ENCODE measurements around the gene HLTF. TPM values are rescaled to one million over a fixed set of nuclear protein-coding genes. Genes with fewer than 3 reads are reported as not detected.
A peak's percentile ranks its signal among the peaks of the same experiment; 100 is the strongest.
"Not testable (repeated sequence)": the region's sequence is repeated elsewhere in the genome, so short reads cannot be mapped to it uniquely, and the experiment has no call there.

HLTF gene
- total and polyA plus RNA-seq, 11 donors = 4.0 to 39.4 (median 19.2) TPM

- H3K27me3 ChIP-seq = no peaks in the 10 kb centered on the region
- no peak overlapping the region for H3K4me3 ChIP-seq
- DNase-seq = no peak
- H3K27ac ChIP-seq = no peak overlapping the region
- H3K36me3 ChIP-seq = no peaks in the 10 kb centered on the region
- WGBS, 4 donors = 11 to 51% (median 23%) methylated on average over 1 of the region's 1 CpG
- H3K4me1 ChIP-seq = peaks cover 0 to 10% (median 0%) of the 10 kb centered on the region in 12 donors
- no peak for TF ChIP-seq POLR2A (IDR thresholded peaks at IDR 0.05)
- no peak for TF ChIP-seq CTCF (IDR thresholded peaks at IDR 0.05)
- ATAC-seq = peak in 1 of 4 donors; percentile 65
- no peaks in the 10 kb centered on the region for H3K9me3 ChIP-seq
- intact Hi-C loops (cut with DNase I) = loop anchor here in 3 of 10 donors (10.0 kb wide), 3 partner anchors 160 to 660 kb away; no protein-coding TSS in a partner anchor
Measured at GRCh38 chr3:149114458-149114857, 28.1 kb upstream of the HLTF start.

GRCh38 chr3:149104484-149104883 is 18.2 kb upstream of the HLTF start:
- Histone ChIP-seq H3K27ac (no peak overlapping the region), H3K4me3 (no peak overlapping the region), H3K4me1 (no peaks in the 10 kb centered on the region), H3K36me3 (no peaks in the 10 kb centered on the region), H3K27me3 (no peaks in the 10 kb centered on the region), H3K9me3 (peaks cover 0 to 19% (median 0%) of the 10 kb centered on the region in 12 donors)
- ATAC-seq = no peak
- TF ChIP-seq CTCF (IDR thresholded peaks at IDR 0.05) (no peak), POLR2A (IDR thresholded peaks at IDR 0.05) (no peak)
- intact Hi-C loops (cut with DNase I) = no loop called here
- DNase-seq = no peak
- 52 to 68% (median 60%) methylated on average over 3 of the region's 3 CpGs for WGBS, 4 donors

GRCh38 chr3:149101641-149102040 is 15.3 kb upstream of the HLTF start:
- no peak for ATAC-seq
- TF ChIP-seq CTCF (IDR thresholded peaks at IDR 0.05) = no peak
- TF ChIP-seq POLR2A (IDR thresholded peaks at IDR 0.05) = no peak
- Histone ChIP-seq H3K27ac (no peak overlapping the region), H3K4me3 (no peak overlapping the region), H3K27me3 (no peaks in the 10 kb centered on the region), H3K9me3 (peaks cover 0 to 19% (median 0%) of the 10 kb centered on the region in 12 donors), H3K4me1 (no peaks in the 10 kb centered on the region), H3K36me3 (no peaks in the 10 kb centered on the region)
- whole genome bisulfite sequencing, 4 donors = 76 to 84% (median 78%) methylated on average over 3 of the region's 3 CpGs
- intact Hi-C loops (cut with DNase I) = no loop called here
- no peak for DNase-seq

- Histone ChIP-seq H3K4me1 (no peaks in the 10 kb centered on the region), H3K36me3 (no peaks in the 10 kb centered on the region), H3K27ac (no peak overlapping the region), H3K4me3 (no peak overlapping the region), H3K27me3 (no peaks in the 10 kb centered on the region), H3K9me3 (peaks cover 0 to 14% (median 0%) of the 10 kb centered on the region in 12 donors)
- intact Hi-C loops (cut with DNase I) = no loop called here
- WGBS, 4 donors = 89 to 94% (median 92%) methylated on average over 4 of the region's 4 CpGs
- ATAC-seq (no peak), DNase-seq (no peak)
- TF ChIP-seq CTCF (IDR thresholded peaks at IDR 0.05) = no peak
- TF ChIP-seq POLR2A (IDR thresholded peaks at IDR 0.05) = no peak
Measured at GRCh38 chr3:149101154-149101553, 14.8 kb upstream of the HLTF start.

DNA sequence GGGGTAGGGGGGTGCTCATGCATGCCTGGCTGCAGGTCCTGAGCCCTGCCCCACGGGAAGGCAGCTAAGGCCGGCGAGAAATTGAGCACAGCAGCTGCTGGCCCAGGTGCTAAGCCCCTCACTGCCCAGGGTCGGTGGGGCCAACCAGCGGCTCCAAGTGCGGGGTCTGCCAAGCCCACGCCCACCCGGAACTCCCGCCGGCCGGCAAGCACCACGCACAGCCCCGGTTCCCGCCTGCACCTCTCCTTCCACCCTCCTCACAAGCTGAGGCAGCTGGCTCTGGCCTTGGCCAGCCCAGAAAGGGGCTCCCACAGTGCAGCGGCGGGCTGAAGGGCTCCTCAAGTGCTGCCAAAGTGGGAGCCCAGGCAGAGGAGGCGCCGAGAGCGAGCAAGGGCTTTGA is 11.7 kb upstream of the HLTF start:
- H3K36me3 ChIP-seq; H3K9me3 ChIP-seq; H3K4me1 ChIP-seq; H3K27me3 ChIP-seq; H3K27ac ChIP-seq; ATAC-seq; DNase-seq; H3K4me3 ChIP-seq; intact Hi-C loops (cut with DNase I): not testable (repeated sequence)
- WGBS, 4 donors = 95 to 97% (median 97%) methylated on average over 19 of the region's 19 CpGs

Data from heart left ventricle (tissue), 16 donors.